Breast epithelium (tissue), 3 donors: ENCODE results near the gene NOX5.

Source experiments
- POLR2A ChIP-seq: fragments of 450-650 bp; IDR thresholded peaks from one replicate; pipeline ENCODE4 v1.6.1; 2016; ENCODE audit warnings: antibody characterized with exemption, mild to moderate bottlenecking, moderate library complexity
- TF ChIP-seq, protein P1 (sequence below), 3 donors: fragments of 450-650 bp; IDR thresholded peaks; one replicate each; pipeline ENCODE4 v1.5.1; 2016 to 2017; ENCODE audit warnings: antibody characterized with exemption in 3 of 3, mild to moderate bottlenecking in 3 of 3, moderate library complexity in 3 of 3

- TF ChIP-seq, protein P1, sequence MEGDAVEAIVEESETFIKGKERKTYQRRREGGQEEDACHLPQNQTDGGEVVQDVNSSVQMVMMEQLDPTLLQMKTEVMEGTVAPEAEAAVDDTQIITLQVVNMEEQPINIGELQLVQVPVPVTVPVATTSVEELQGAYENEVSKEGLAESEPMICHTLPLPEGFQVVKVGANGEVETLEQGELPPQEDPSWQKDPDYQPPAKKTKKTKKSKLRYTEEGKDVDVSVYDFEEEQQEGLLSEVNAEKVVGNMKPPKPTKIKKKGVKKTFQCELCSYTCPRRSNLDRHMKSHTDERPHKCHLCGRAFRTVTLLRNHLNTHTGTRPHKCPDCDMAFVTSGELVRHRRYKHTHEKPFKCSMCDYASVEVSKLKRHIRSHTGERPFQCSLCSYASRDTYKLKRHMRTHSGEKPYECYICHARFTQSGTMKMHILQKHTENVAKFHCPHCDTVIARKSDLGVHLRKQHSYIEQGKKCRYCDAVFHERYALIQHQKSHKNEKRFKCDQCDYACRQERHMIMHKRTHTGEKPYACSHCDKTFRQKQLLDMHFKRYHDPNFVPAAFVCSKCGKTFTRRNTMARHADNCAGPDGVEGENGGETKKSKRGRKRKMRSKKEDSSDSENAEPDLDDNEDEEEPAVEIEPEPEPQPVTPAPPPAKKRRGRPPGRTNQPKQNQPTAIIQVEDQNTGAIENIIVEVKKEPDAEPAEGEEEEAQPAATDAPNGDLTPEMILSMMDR (IDR thresholded peaks at IDR 0.05), result no peak
- TF ChIP-seq POLR2A, result no peak
Observed at GRCh38 chr15:69013726-69014406, 629 bp upstream of the NOX5 start.
